RWPE2 (cell line): Measurements from ENCODE around the gene SLC9A9.

Source experiments
- ATAC-seq: fragments of 200-7000 bp; cut with Tn5 transposase; 3 replicates; pipeline ENCODE4 v1.9.1; 2021; ENCODE audit warnings: low read depth
- DNase-seq: peaks from one replicate; pipeline ENCODE4 v3.0.0-alpha.2; 2020; ENCODE audit warnings: low spot score
- H3K27ac ChIP-seq: fragments of 450-650 bp; 2 replicates; pipeline ENCODE4 v1.5.1; 2017; ENCODE audit warnings: mild to moderate bottlenecking; ENCODE audit not compliant: poor library complexity, severe bottlenecking
- H3K27me3 ChIP-seq: fragments of 250-450 bp; sonication (Bioruptor Pico); 2 replicates; pipeline ENCODE4 v1.5.1; 2021; ENCODE audit warnings: mild to moderate bottlenecking, moderate library complexity; ENCODE audit not compliant: insufficient read depth, poor library complexity, severe bottlenecking
- H3K36me3 ChIP-seq: fragments of 250-450 bp; sonication (Bioruptor Pico); 2 replicates; pipeline ENCODE4 v1.5.1; 2020; ENCODE audit warnings: low read depth, mild to moderate bottlenecking, moderate library complexity
- H3K4me1 ChIP-seq: fragments of 250-450 bp; sonication (Bioruptor Pico); 2 replicates; pipeline ENCODE4 v1.5.1; 2021; ENCODE audit warnings: mild to moderate bottlenecking, moderate library complexity; ENCODE audit not compliant: insufficient read depth, poor library complexity, severe bottlenecking
- H3K4me3 ChIP-seq: fragments of 250-450 bp; sonication (Bioruptor Pico); 2 replicates; pipeline ENCODE4 v1.5.1; 2021; ENCODE audit warnings: mild to moderate bottlenecking, moderate library complexity; ENCODE audit not compliant: severe bottlenecking
- H3K9me3 ChIP-seq: fragments of 250-450 bp; sonication (Bioruptor Pico); 2 replicates; pipeline ENCODE4 v1.5.1; 2021; ENCODE audit warnings: mild to moderate bottlenecking, moderate library complexity; ENCODE audit not compliant: severe bottlenecking
- TF ChIP-seq, protein P1 (sequence below): fragments of 450-650 bp; IDR thresholded peaks from one replicate; pipeline ENCODE4 v1.5.1; 2017; ENCODE audit warnings: mild to moderate bottlenecking, moderate library complexity; ENCODE audit not compliant: poor library complexity, severe bottlenecking

The SLC9A9 gene

DNA sequence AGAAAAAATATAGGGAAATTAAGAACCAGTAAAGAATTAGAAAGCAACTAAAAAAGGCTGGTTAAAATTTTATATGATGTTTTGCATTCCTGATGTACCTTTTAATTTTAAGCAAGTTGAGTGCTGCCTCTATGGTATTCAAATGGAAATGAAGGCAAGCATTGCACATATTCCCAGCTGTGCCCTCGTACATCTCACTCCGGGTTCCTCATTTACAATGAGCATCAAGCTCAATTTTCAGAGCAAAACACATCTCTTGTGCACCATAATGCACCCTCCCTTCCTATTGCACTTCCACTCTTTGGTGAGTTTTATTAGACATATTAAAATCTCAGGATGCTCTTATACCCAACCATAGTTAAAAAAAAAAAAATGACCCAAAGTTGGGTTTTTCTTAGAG is 460.8 kb downstream of the SLC9A9 start:
- Histone ChIP-seq H3K27ac (no peak overlapping the region), H3K4me3 (no peak overlapping the region), H3K27me3 (no peaks in the 10 kb centered on the region), H3K36me3 (no peaks in the 10 kb centered on the region), H3K9me3 (no peaks in the 10 kb centered on the region), H3K4me1 (no peaks in the 10 kb centered on the region)
- no peak for DNase-seq
- TF ChIP-seq, protein P1, sequence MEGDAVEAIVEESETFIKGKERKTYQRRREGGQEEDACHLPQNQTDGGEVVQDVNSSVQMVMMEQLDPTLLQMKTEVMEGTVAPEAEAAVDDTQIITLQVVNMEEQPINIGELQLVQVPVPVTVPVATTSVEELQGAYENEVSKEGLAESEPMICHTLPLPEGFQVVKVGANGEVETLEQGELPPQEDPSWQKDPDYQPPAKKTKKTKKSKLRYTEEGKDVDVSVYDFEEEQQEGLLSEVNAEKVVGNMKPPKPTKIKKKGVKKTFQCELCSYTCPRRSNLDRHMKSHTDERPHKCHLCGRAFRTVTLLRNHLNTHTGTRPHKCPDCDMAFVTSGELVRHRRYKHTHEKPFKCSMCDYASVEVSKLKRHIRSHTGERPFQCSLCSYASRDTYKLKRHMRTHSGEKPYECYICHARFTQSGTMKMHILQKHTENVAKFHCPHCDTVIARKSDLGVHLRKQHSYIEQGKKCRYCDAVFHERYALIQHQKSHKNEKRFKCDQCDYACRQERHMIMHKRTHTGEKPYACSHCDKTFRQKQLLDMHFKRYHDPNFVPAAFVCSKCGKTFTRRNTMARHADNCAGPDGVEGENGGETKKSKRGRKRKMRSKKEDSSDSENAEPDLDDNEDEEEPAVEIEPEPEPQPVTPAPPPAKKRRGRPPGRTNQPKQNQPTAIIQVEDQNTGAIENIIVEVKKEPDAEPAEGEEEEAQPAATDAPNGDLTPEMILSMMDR: no peak
- ATAC-seq: no peak

GRCh38 chr3:143384076-143384475 is 464.2 kb downstream of the SLC9A9 start:
- Histone ChIP-seq H3K9me3 (no peaks in the 10 kb centered on the region), H3K27ac (no peak overlapping the region), H3K4me1 (no peaks in the 10 kb centered on the region), H3K36me3 (no peaks in the 10 kb centered on the region), H3K4me3 (no peak overlapping the region), H3K27me3 (no peaks in the 10 kb centered on the region)
- no peak for DNase-seq
- ATAC-seq: no peak
- TF ChIP-seq, protein P1: no peak

GRCh38 chr3:143383421-143383820 is 464.8 kb downstream of the SLC9A9 start:
- Histone ChIP-seq H3K27ac (no peak overlapping the region), H3K9me3 (no peaks in the 10 kb centered on the region), H3K27me3 (no peaks in the 10 kb centered on the region), H3K4me3 (no peak overlapping the region), H3K4me1 (no peaks in the 10 kb centered on the region), H3K36me3 (no peaks in the 10 kb centered on the region)
- TF ChIP-seq, protein P1: no peak
- DNase-seq (no peak), ATAC-seq (no peak)

- Histone ChIP-seq H3K27me3 (no peaks in the 10 kb centered on the region), H3K36me3 (no peaks in the 10 kb centered on the region), H3K9me3 (no peaks in the 10 kb centered on the region), H3K27ac (no peak overlapping the region), H3K4me1 (no peaks in the 10 kb centered on the region), H3K4me3 (no peak overlapping the region)
- no peak for ATAC-seq
- no peak for DNase-seq
- TF ChIP-seq, protein P1: no peak
Measured at GRCh38 chr3:143382816-143383215, 465.5 kb downstream of the SLC9A9 start.

- no peak for ATAC-seq
- H3K4me3 ChIP-seq: no peak overlapping the region
- H3K4me1 ChIP-seq: no peaks in the 10 kb centered on the region
- TF ChIP-seq, protein P1: no peak
- no peaks in the 10 kb centered on the region for H3K27me3 ChIP-seq
- H3K36me3 ChIP-seq: no peaks in the 10 kb centered on the region
- H3K27ac ChIP-seq: no peak overlapping the region
- no peaks in the 10 kb centered on the region for H3K9me3 ChIP-seq
- DNase-seq: no peak
Measured at GRCh38 chr3:143380449-143380848, 467.8 kb downstream of the SLC9A9 start.
